Stomach (tissue), 4 donors: ENCODE results near the gene FAM234B.

ENCODE experiments used
- EP300 ChIP-seq: sonication (generic); formaldehyde crosslinking; IDR thresholded peaks from one replicate; pipeline ENCODE4 v1.6.1; 2017; ENCODE audit warnings: antibody characterized with exemption
- POLR2A ChIP-seq, 4 donors: fragments of 450-650 bp; IDR thresholded peaks; one replicate each; pipeline ENCODE4 v1.6.1; 2016; ENCODE audit warnings: antibody characterized with exemption in 4 of 4, control low read depth in 2 of 4, mild to moderate bottlenecking in 1 of 4, moderate library complexity in 1 of 4
- TF ChIP-seq, protein P1 (sequence below), 7 experiments: fragments of 450-650 bp in 4 of 7; fragments of 200-600 bp in 3 of 7; sonication (generic) in 3 of 7; IDR thresholded peaks; one replicate each; pipeline ENCODE4 v1.5.1; 2016 to 2019; ENCODE audit warnings: antibody characterized with exemption in 7 of 7, control low read depth in 2 of 7, mild to moderate bottlenecking in 1 of 7

DNA sequence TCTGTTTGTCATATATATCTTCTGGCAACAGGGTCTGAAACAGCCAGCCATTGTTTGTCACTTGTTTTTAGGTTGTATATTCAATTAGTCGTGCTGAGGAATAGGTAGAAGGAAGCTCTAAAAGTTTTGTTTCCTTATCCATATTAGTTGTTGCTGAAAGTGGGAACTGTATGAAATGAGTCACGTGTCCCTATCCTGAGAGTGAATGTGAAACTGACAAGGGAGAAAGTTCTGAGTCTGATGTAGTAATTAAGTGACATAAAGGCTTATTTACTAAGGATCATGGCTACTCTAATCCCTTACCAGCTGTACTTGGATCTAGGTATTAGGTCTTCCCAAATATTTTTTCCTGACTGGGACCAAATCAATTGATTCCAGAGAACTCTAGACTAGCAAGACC lies 16.4 kb downstream of the FAM234B start:
- TF ChIP-seq, protein P1, sequence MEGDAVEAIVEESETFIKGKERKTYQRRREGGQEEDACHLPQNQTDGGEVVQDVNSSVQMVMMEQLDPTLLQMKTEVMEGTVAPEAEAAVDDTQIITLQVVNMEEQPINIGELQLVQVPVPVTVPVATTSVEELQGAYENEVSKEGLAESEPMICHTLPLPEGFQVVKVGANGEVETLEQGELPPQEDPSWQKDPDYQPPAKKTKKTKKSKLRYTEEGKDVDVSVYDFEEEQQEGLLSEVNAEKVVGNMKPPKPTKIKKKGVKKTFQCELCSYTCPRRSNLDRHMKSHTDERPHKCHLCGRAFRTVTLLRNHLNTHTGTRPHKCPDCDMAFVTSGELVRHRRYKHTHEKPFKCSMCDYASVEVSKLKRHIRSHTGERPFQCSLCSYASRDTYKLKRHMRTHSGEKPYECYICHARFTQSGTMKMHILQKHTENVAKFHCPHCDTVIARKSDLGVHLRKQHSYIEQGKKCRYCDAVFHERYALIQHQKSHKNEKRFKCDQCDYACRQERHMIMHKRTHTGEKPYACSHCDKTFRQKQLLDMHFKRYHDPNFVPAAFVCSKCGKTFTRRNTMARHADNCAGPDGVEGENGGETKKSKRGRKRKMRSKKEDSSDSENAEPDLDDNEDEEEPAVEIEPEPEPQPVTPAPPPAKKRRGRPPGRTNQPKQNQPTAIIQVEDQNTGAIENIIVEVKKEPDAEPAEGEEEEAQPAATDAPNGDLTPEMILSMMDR (IDR thresholded peaks at IDR 0.05), result no peak
- TF ChIP-seq EP300, result no peak
- TF ChIP-seq POLR2A (IDR thresholded peaks at IDR 0.05), result no peak
